Upper lobe of left lung (tissue), 6 donors: ENCODE measurements around the gene EMSY. TPM values are rescaled to one million over a fixed set of nuclear protein-coding genes. Genes with fewer than 3 reads are reported as not detected.
"Not testable (repeated sequence)": the region's sequence is repeated elsewhere in the genome, so short reads cannot be mapped to it uniquely, and the experiment has no call there.

Source experiments
- ATAC-seq, 2 donors: fragments of 200-7000 bp; cut with Tn5 transposase; one replicate each; pipeline ENCODE4 v1.9.1; 2022; ENCODE audit warnings: mild to moderate bottlenecking in 2 of 2, moderate library complexity in 2 of 2; ENCODE audit not compliant: low FRiP score in 2 of 2
- DNase-seq, 2 donors: peaks; one replicate each; pipeline ENCODE4 v3.0.0-alpha.2; 2019 to 2020
- H3K27ac ChIP-seq, 4 donors: fragments of 200-600 bp; sonication (generic); one replicate each; pipeline ENCODE4 v1.5.1; 2016 to 2019
- H3K27me3 ChIP-seq, 4 donors: fragments of 200-600 bp; sonication (generic); one replicate each; pipeline ENCODE4 v1.5.1; 2017 to 2019
- H3K36me3 ChIP-seq, 4 donors: fragments of 200-600 bp; sonication (generic); one replicate each; pipeline ENCODE4 v1.5.1; 2016 to 2019
- H3K4me1 ChIP-seq, 4 donors: fragments of 200-600 bp; sonication (generic); one replicate each; pipeline ENCODE4 v1.5.1; 2018 to 2019
- H3K4me3 ChIP-seq, 4 donors: fragments of 200-600 bp; sonication (generic); one replicate each; pipeline ENCODE4 v1.5.1; 2017 to 2019; ENCODE audit warnings: mild to moderate bottlenecking in 2 of 4, moderate library complexity in 1 of 4
- H3K9me3 ChIP-seq, 4 donors: fragments of 200-600 bp; sonication (generic); one replicate each; pipeline ENCODE4 v1.5.1; 2018 to 2019
- EP300 ChIP-seq, 4 donors: sonication (generic); formaldehyde crosslinking; IDR thresholded peaks; one replicate each; pipeline ENCODE4 v1.5.1; 2017; ENCODE audit warnings: antibody characterized with exemption in 4 of 4, control low read depth in 2 of 4
- POLR2A ChIP-seq, 4 donors: fragments of 450-650 bp; IDR thresholded peaks; one replicate each; pipeline ENCODE4 v1.5.1; 2016 to 2017; ENCODE audit warnings: antibody characterized with exemption in 4 of 4, mild to moderate bottlenecking in 2 of 4
- POLR2AphosphoS5 ChIP-seq, 2 donors: sonication (generic); formaldehyde crosslinking; IDR thresholded peaks; one replicate each; pipeline ENCODE4 v1.5.1; 2017; ENCODE audit warnings: antibody characterized with exemption in 2 of 2
- WGBS, 2 donors: methylation state at CpG; one replicate each; pipeline ENCODE4 v1.1.5; 2017 to 2018; 5-methylcytosine and 5-hydroxymethylcytosine counted together
- total RNA-seq, 6 donors: library from RNA; depleted of rRNA in 4 of 6; stranded (reverse); fragments of >200 nt in 4 of 6; gene quantifications; one replicate each; pipeline versions ENCODE4 v1.1.0 to v1.2.1, GENCODE V29; 2016 to 2021
- TF ChIP-seq, protein P1 (sequence below), 6 experiments: fragments of 450-650 bp in 4 of 6; fragments of 200-600 bp in 2 of 6; sonication (generic) in 2 of 6; IDR thresholded peaks; one replicate each; pipeline ENCODE4 v1.5.1; 2016 to 2019; ENCODE audit warnings: antibody characterized with exemption in 6 of 6
- donor health status: DM: no; HTN: no; CAD: no; lungs with moderate emphysema.
- donor health status: DM: no; HTN: yes; CAD: no; lungs with severe emphysema.

EMSY gene
- total RNA-seq, 6 donors from 2014 or later = 14.6 to 66.0 (median 20.9) TPM

DNA sequence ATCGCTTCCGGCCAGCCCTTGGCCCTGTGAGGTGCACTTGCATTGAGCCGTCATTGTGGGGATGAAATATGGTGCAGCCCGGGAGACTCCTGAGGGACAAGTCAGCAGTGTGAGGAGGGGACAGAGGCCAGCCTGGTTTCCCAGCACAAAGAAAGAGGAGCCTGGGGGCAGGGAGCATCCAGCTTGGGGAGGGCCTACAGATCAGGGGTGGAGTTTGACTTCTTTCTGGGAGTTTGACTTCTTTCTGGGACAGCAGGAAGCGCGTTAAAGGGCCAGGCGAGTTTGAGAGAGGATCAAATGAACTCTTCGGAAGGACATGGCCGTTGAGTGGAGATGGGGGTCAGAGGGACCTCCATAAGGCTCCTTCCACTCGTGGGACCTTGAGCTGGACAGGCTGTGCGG lies 133.8 kb downstream of the EMSY start:
- Histone ChIP-seq H3K4me1 (peaks cover 27 to 36% (median 31%) of the 10 kb centered on the region in 4 donors), H3K4me3 (no peak overlapping the region), H3K27ac (peak overlapping the region; percentile 86 to 88 (median 88)), H3K9me3 (no peaks in the 10 kb centered on the region), H3K36me3 (no peaks in the 10 kb centered on the region), H3K27me3 (no peaks in the 10 kb centered on the region)
- TF ChIP-seq, protein P1, sequence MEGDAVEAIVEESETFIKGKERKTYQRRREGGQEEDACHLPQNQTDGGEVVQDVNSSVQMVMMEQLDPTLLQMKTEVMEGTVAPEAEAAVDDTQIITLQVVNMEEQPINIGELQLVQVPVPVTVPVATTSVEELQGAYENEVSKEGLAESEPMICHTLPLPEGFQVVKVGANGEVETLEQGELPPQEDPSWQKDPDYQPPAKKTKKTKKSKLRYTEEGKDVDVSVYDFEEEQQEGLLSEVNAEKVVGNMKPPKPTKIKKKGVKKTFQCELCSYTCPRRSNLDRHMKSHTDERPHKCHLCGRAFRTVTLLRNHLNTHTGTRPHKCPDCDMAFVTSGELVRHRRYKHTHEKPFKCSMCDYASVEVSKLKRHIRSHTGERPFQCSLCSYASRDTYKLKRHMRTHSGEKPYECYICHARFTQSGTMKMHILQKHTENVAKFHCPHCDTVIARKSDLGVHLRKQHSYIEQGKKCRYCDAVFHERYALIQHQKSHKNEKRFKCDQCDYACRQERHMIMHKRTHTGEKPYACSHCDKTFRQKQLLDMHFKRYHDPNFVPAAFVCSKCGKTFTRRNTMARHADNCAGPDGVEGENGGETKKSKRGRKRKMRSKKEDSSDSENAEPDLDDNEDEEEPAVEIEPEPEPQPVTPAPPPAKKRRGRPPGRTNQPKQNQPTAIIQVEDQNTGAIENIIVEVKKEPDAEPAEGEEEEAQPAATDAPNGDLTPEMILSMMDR (IDR thresholded peaks at IDR 0.05) = no peak
- TF ChIP-seq POLR2AphosphoS5 (IDR thresholded peaks at IDR 0.05) (peak; percentile 91 to 92), POLR2A (IDR thresholded peaks at IDR 0.05) (peak in 1 of 4 donors; percentile 20), EP300 (IDR thresholded peaks at IDR 0.05) (peak in 2 of 4 donors; percentile 1 to 61)
- ATAC-seq (peak; percentile 63 to 80), DNase-seq (peak in 1 of 2 donors; percentile 61)
- 61 to 77% methylated on average over 11 of the region's 11 CpGs for WGBS, 2 donors

- peak overlapping the region; percentile 86 to 88 (median 88) for H3K27ac ChIP-seq
- peak; percentile 62 to 67 for ATAC-seq
- TF ChIP-seq, protein P1 (IDR thresholded peaks at IDR 0.05) = peak in 3 of 6 experiments; percentile 7 to 28 (median 26)
- peak in 2 of 4 donors; percentile 11 for TF ChIP-seq EP300 (IDR thresholded peaks at IDR 0.05)
- peak in 1 of 2 donors; percentile 64 for TF ChIP-seq POLR2AphosphoS5 (IDR thresholded peaks at IDR 0.05)
- no peak for TF ChIP-seq POLR2A (IDR thresholded peaks at IDR 0.05)
- no peaks in the 10 kb centered on the region for H3K27me3 ChIP-seq
- H3K9me3 ChIP-seq = no peaks in the 10 kb centered on the region
- H3K36me3 ChIP-seq = no peaks in the 10 kb centered on the region
- DNase-seq = peak; percentile 33 to 57
- no peak overlapping the region for H3K4me3 ChIP-seq
- H3K4me1 ChIP-seq = peaks cover 27 to 36% (median 31%) of the 10 kb centered on the region in 4 donors
- WGBS, 2 donors = 39 to 60% methylated on average over 12 to 18 of the region's 18 CpGs
Measured at GRCh38 chr11:76579056-76579751, 134.4 kb downstream of the EMSY start.

GRCh38 chr11:76579752-76580151 lies 134.9 kb downstream of the EMSY start:
- Histone ChIP-seq H3K27me3 (no peaks in the 10 kb centered on the region), H3K4me1 (peaks cover 27 to 36% (median 31%) of the 10 kb centered on the region in 4 donors), H3K9me3 (no peaks in the 10 kb centered on the region), H3K4me3 (no peak overlapping the region), H3K36me3 (no peaks in the 10 kb centered on the region), H3K27ac (peak overlapping the region; percentile 86 to 88 (median 88))
- DNase-seq (no peak), ATAC-seq (no peak)
- WGBS, 2 donors = 77% methylated on average over 4 to 5 of the region's 5 CpGs
- TF ChIP-seq POLR2AphosphoS5 (IDR thresholded peaks at IDR 0.05) (no peak), POLR2A (IDR thresholded peaks at IDR 0.05) (no peak), EP300 (IDR thresholded peaks at IDR 0.05) (no peak)
- TF ChIP-seq, protein P1 (IDR thresholded peaks at IDR 0.05) = no peak

DNA sequence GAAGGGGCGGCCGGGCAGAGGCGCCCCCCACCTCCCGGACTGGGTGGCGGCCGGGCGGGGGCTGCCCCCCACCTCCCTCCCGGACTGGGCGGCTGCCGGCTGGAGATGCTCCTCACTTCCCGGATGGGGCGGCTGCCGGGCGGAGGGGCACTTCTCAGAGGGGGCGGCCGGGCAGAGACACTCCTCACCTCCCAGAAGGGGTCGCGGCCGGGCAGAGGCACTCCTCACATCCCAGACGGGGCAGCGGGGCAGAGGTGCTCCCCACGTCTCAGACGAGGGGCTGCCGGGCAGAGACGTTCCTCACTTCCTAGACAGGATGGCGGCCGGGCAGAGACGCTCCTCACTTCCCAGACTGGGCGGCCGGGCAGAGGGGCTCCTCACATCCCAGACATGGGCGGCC lies 137.7 kb downstream of the EMSY start:
- WGBS, 2 donors = 97 to 100% methylated on average over 7 to 25 of the region's 31 CpGs
- H3K9me3 ChIP-seq = not testable (repeated sequence)
- peak in 1 of 2 donors; percentile 78 for DNase-seq

DNA sequence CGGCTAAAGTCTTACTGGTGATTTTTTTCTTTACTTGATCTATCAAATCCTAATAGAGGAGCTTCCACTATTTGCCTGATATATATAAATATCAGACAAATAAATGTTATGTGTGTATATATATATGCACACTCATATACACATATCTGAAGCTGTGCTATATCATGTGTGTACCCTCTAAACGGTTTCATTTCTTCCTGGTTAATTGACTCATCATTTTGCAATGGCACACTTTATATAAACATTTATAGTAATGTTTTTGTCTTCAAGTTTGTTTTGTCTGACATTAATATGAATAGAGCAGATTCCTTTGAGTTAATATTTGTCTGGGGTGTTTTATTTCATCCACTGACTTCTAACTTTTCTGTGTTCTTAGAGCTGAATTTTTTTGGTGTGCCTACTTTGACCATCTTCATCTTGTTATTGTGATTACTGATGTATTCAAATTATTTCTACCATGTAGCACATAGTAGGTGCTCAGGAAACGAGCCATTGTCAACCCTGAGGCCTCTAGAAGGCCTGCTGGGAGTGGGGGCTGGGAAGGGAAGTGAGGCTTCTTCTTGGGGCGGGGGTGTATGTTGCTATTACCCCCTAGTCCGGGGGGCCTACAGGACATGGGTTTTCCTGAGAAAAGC lies 143.1 kb downstream of the EMSY start:
- TF ChIP-seq POLR2AphosphoS5 (IDR thresholded peaks at IDR 0.05) (no peak), EP300 (IDR thresholded peaks at IDR 0.05) (no peak), POLR2A (IDR thresholded peaks at IDR 0.05) (no peak)
- TF ChIP-seq, protein P1 (IDR thresholded peaks at IDR 0.05) = no peak
- WGBS, 2 donors = 45 to 55% methylated on average over 5 of the region's 5 CpGs
- Histone ChIP-seq H3K4me3 (no peak overlapping the region), H3K9me3 (no peaks in the 10 kb centered on the region), H3K4me1 (peaks cover 12 to 30% (median 18%) of the 10 kb centered on the region in 4 donors), H3K27ac (peak overlapping the region; percentile 76 to 88 (median 82)), H3K27me3 (no peaks in the 10 kb centered on the region), H3K36me3 (no peaks in the 10 kb centered on the region)
- DNase-seq (no peak), ATAC-seq (no peak)

More for the DNA sequence above, 137.7 kb downstream of the EMSY start:
- H3K27me3 ChIP-seq, H3K4me3 ChIP-seq, ATAC-seq, H3K36me3 ChIP-seq, H3K27ac ChIP-seq: not testable (repeated sequence)
- H3K4me1 ChIP-seq = peaks cover 16 to 33% (median 20%) of the 10 kb centered on the region in 4 donors
